ENCODE measurements around the gene TTN. TPM values are rescaled to one million over a fixed set of nuclear protein-coding genes. Genes with fewer than 3 reads are reported as not detected.

TTN gene
- total and polyA plus RNA-seq, 2 experiments from 2014 or later: 12.5 to 15.7 TPM

DNA sequence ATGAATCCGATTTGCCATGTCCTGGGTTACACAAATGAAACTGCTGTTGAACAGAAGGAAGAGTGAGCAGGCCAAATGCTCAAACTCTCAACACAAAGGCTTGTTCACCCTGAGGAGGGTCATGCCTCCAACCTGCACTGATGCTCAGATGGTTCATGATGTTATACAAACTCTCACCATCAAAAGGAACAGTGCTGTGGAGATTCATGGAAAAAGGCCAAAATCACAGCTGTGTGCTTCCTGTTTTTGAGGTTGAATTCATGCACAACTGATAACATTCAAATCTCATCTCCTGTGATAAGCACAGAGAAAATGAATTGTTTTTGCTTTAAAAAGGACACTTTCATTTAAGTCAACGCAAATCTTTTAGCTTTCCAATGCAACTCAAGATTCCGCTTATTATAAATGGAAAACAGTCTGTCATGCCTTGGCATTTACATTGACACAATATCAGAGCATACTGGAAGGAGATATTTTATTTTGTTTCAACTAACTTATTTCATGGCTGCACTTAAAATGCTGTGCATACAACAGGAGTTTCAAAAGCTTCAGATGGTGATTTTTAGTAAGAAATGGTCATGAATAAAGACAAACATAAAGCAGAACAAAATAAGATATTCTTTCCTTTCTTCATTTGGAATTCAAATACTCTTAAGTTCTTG lies 22.2 kb upstream of the TTN start:
- ATAC-seq (no peak), DNase-seq (ENCODE audit: low spot score) (no peak)
- H3K4me3 Mint-ChIP-seq: no peak overlapping the region
- H3K36me3 ChIP-seq (ENCODE audit: insufficient read depth): no peaks in the 10 kb centered on the region
- no peak overlapping the region for H3K27ac ChIP-seq (ENCODE audit: low read depth)
- TF ChIP-seq, protein P1, sequence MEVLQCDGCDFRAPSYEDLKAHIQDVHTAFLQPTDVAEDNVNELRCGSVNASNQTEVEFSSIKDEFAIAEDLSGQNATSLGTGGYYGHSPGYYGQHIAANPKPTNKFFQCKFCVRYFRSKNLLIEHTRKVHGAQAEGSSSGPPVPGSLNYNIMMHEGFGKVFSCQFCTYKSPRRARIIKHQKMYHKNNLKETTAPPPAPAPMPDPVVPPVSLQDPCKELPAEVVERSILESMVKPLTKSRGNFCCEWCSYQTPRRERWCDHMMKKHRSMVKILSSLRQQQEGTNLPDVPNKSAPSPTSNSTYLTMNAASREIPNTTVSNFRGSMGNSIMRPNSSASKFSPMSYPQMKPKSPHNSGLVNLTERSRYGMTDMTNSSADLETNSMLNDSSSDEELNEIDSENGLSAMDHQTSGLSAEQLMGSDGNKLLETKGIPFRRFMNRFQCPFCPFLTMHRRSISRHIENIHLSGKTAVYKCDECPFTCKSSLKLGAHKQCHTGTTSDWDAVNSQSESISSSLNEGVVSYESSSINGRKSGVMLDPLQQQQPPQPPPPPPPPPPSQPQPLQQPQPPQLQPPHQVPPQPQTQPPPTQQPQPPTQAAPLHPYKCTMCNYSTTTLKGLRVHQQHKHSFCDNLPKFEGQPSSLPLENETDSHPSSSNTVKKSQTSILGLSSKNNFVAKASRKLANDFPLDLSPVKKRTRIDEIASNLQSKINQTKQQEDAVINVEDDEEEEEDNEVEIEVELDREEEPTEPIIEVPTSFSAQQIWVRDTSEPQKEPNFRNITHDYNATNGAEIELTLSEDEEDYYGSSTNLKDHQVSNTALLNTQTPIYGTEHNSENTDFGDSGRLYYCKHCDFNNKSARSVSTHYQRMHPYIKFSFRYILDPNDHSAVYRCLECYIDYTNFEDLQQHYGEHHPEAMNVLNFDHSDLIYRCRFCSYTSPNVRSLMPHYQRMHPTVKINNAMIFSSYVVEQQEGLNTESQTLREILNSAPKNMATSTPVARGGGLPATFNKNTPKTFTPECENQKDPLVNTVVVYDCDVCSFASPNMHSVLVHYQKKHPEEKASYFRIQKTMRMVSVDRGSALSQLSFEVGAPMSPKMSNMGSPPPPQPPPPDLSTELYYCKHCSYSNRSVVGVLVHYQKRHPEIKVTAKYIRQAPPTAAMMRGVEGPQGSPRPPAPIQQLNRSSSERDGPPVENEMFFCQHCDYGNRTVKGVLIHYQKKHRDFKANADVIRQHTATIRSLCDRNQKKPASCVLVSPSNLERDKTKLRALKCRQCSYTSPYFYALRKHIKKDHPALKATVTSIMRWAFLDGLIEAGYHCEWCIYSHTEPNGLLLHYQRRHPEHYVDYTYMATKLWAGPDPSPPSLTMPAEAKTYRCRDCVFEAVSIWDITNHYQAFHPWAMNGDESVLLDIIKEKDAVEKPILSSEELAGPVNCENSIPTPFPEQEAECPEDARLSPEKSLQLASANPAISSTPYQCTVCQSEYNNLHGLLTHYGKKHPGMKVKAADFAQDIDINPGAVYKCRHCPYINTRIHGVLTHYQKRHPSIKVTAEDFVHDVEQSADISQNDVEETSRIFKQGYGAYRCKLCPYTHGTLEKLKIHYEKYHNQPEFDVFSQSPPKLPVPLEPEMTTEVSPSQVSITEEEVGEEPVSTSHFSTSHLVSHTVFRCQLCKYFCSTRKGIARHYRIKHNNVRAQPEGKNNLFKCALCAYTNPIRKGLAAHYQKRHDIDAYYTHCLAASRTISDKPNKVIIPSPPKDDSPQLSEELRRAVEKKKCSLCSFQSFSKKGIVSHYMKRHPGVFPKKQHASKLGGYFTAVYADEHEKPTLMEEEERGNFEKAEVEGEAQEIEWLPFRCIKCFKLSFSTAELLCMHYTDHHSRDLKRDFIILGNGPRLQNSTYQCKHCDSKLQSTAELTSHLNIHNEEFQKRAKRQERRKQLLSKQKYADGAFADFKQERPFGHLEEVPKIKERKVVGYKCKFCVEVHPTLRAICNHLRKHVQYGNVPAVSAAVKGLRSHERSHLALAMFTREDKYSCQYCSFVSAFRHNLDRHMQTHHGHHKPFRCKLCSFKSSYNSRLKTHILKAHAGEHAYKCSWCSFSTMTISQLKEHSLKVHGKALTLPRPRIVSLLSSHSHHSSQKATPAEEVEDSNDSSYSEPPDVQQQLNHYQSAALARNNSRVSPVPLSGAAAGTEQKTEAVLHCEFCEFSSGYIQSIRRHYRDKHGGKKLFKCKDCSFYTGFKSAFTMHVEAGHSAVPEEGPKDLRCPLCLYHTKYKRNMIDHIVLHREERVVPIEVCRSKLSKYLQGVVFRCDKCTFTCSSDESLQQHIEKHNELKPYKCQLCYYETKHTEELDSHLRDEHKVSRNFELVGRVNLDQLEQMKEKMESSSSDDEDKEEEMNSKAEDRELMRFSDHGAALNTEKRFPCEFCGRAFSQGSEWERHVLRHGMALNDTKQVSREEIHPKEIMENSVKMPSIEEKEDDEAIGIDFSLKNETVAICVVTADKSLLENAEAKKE (CRISPR knock-in tag; IDR thresholded peaks at IDR 0.05): no peak
- TF ChIP-seq CREB1 (CRISPR knock-in tag; IDR thresholded peaks at IDR 0.05; ENCODE audit: low read depth): no peak
- no peak for TF ChIP-seq POLR2AphosphoS5 (IDR thresholded peaks at IDR 0.05; ENCODE audit: low read depth)
- TF ChIP-seq NANOG (IDR thresholded peaks at IDR 0.05; ENCODE audit: borderline replicate concordance): no peak
- TF ChIP-seq EZH2 (IDR thresholded peaks at IDR 0.05; ENCODE audit: low read depth, unreplicated experiment): no peak
- TF ChIP-seq ZNF114 (CRISPR knock-in tag; IDR thresholded peaks at IDR 0.05): no peak
- no peak for TF ChIP-seq EZH2phosphoT487 (IDR thresholded peaks at IDR 0.05; ENCODE audit: unreplicated experiment)
- TF ChIP-seq, protein P2, sequence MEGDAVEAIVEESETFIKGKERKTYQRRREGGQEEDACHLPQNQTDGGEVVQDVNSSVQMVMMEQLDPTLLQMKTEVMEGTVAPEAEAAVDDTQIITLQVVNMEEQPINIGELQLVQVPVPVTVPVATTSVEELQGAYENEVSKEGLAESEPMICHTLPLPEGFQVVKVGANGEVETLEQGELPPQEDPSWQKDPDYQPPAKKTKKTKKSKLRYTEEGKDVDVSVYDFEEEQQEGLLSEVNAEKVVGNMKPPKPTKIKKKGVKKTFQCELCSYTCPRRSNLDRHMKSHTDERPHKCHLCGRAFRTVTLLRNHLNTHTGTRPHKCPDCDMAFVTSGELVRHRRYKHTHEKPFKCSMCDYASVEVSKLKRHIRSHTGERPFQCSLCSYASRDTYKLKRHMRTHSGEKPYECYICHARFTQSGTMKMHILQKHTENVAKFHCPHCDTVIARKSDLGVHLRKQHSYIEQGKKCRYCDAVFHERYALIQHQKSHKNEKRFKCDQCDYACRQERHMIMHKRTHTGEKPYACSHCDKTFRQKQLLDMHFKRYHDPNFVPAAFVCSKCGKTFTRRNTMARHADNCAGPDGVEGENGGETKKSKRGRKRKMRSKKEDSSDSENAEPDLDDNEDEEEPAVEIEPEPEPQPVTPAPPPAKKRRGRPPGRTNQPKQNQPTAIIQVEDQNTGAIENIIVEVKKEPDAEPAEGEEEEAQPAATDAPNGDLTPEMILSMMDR (conservative IDR thresholded peaks at IDR 0.05; ENCODE audit: low read depth in 2 of 2): no peak
- TF ChIP-seq ZNF331 (CRISPR knock-in tag; IDR thresholded peaks at IDR 0.05; ENCODE audit: low read depth): no peak
- TF ChIP-seq JUNB (IDR thresholded peaks at IDR 0.05; ENCODE audit: unreplicated experiment): no peak
- TF ChIP-seq, protein P3, sequence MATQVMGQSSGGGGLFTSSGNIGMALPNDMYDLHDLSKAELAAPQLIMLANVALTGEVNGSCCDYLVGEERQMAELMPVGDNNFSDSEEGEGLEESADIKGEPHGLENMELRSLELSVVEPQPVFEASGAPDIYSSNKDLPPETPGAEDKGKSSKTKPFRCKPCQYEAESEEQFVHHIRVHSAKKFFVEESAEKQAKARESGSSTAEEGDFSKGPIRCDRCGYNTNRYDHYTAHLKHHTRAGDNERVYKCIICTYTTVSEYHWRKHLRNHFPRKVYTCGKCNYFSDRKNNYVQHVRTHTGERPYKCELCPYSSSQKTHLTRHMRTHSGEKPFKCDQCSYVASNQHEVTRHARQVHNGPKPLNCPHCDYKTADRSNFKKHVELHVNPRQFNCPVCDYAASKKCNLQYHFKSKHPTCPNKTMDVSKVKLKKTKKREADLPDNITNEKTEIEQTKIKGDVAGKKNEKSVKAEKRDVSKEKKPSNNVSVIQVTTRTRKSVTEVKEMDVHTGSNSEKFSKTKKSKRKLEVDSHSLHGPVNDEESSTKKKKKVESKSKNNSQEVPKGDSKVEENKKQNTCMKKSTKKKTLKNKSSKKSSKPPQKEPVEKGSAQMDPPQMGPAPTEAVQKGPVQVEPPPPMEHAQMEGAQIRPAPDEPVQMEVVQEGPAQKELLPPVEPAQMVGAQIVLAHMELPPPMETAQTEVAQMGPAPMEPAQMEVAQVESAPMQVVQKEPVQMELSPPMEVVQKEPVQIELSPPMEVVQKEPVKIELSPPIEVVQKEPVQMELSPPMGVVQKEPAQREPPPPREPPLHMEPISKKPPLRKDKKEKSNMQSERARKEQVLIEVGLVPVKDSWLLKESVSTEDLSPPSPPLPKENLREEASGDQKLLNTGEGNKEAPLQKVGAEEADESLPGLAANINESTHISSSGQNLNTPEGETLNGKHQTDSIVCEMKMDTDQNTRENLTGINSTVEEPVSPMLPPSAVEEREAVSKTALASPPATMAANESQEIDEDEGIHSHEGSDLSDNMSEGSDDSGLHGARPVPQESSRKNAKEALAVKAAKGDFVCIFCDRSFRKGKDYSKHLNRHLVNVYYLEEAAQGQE (IDR thresholded peaks at IDR 0.05; ENCODE audit: unreplicated experiment): no peak
- TF ChIP-seq STAT1 (IDR thresholded peaks at IDR 0.05; ENCODE audit: unreplicated experiment): no peak
- TF ChIP-seq, protein P4, sequence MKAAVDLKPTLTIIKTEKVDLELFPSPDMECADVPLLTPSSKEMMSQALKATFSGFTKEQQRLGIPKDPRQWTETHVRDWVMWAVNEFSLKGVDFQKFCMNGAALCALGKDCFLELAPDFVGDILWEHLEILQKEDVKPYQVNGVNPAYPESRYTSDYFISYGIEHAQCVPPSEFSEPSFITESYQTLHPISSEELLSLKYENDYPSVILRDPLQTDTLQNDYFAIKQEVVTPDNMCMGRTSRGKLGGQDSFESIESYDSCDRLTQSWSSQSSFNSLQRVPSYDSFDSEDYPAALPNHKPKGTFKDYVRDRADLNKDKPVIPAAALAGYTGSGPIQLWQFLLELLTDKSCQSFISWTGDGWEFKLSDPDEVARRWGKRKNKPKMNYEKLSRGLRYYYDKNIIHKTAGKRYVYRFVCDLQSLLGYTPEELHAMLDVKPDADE (IDR thresholded peaks at IDR 0.05): no peak
- peaks cover 11% of the 10 kb centered on the region; the same call in 2 of the 3 replicates for H3K4me1 Mint-ChIP-seq
- no peaks in the 10 kb centered on the region for H4K20me1 ChIP-seq (replicated peaks; ENCODE audit: insufficient read depth)
- no peaks in the 10 kb centered on the region for H3K79me2 ChIP-seq (replicated peaks; ENCODE audit: insufficient read depth)
- peaks cover 3% of the 10 kb centered on the region for H3K27me3 Mint-ChIP-seq (ENCODE audit: insufficient read depth, low read depth, poor library complexity)
- no peak overlapping the region for H3K4me3 ChIP-seq
- no peak overlapping the region for H3K27ac Mint-ChIP-seq
- no peak overlapping the region for H2AFZ ChIP-seq
- no peaks in the 10 kb centered on the region; the same call in 2 of the 3 replicates for H3K36me3 Mint-ChIP-seq (ENCODE audit: low read depth)
- no peaks in the 10 kb centered on the region for H3K4me1 ChIP-seq (ENCODE audit: insufficient read depth)
- no peaks in the 10 kb centered on the region for H3K9me2 ChIP-seq (ENCODE audit: insufficient read depth)
- H3K4me2 ChIP-seq: no peak overlapping the region
- H3K9me3 Mint-ChIP-seq: no peaks in the 10 kb centered on the region
- no peaks in the 10 kb centered on the region for H3K27me3 ChIP-seq (ENCODE audit: insufficient read depth)
- H3F3A ChIP-seq (replicated peaks; ENCODE audit: low read depth): no peaks in the 10 kb centered on the region
